ENCODE results near the gene CNTNAP2.

DNA sequence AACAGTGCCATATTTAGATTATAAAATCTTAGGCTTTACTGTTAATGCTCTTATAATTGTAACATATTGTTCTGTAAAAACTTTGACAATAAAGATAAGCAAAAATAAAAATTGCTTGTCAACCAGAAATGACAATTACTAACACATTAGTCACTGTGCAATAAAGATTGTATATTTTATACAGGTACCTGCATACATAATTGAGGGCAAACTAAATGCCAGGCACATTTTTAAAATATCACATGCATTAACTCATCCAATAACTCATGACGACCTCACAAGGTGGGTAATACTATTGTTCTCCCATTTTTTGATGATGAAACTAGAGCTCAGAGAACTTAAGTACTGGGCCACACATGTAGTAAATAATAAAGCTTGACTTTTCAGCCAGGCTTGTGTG, 1453.8 kb downstream of the CNTNAP2 start:
- TF ChIP-seq TAF1 (conservative IDR thresholded peaks at IDR 0.05) (no peak), NR2F2 (IDR thresholded peaks at IDR 0.05) (no peak), GABPA (IDR thresholded peaks at IDR 0.05 in 1 of 2, conservative IDR thresholded peaks at IDR 0.05 in 1 of 2) (no peak), FOXA1 (IDR thresholded peaks at IDR 0.05) (no peak), JUND (IDR thresholded peaks at IDR 0.05) (no peak), RAD21 (IDR thresholded peaks at IDR 0.05) (no peak)
- TF ChIP-seq, protein P1, sequence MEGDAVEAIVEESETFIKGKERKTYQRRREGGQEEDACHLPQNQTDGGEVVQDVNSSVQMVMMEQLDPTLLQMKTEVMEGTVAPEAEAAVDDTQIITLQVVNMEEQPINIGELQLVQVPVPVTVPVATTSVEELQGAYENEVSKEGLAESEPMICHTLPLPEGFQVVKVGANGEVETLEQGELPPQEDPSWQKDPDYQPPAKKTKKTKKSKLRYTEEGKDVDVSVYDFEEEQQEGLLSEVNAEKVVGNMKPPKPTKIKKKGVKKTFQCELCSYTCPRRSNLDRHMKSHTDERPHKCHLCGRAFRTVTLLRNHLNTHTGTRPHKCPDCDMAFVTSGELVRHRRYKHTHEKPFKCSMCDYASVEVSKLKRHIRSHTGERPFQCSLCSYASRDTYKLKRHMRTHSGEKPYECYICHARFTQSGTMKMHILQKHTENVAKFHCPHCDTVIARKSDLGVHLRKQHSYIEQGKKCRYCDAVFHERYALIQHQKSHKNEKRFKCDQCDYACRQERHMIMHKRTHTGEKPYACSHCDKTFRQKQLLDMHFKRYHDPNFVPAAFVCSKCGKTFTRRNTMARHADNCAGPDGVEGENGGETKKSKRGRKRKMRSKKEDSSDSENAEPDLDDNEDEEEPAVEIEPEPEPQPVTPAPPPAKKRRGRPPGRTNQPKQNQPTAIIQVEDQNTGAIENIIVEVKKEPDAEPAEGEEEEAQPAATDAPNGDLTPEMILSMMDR (IDR thresholded peaks at IDR 0.05; ENCODE audit: low read depth, low read length, missing input control): no peak
- TF ChIP-seq, protein P2, sequence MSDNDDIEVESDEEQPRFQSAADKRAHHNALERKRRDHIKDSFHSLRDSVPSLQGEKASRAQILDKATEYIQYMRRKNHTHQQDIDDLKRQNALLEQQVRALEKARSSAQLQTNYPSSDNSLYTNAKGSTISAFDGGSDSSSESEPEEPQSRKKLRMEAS (IDR thresholded peaks at IDR 0.05): no peak
